HAP-1 (cell line): ENCODE data around the gene TKT.

Source experiments
- DNase-seq, 2 experiments: peaks; one replicate each; pipeline ENCODE4 v3.0.0-alpha.2; 2016 to 2020; ENCODE audit warnings: low spot score in 2 of 2
- H3K27me3 ChIP-seq: fragments of 250-450 bp; sonication (Bioruptor Pico); 2 replicates; pipeline ENCODE4 v1.5.1; 2020; ENCODE audit warnings: low read depth, mild to moderate bottlenecking, moderate library complexity
- H3K36me3 ChIP-seq: fragments of 250-450 bp; sonication (Bioruptor Pico); replicated peaks from 2 replicates; pipeline ENCODE4 v1.5.1; 2020; ENCODE audit warnings: mild to moderate bottlenecking
- H3K4me1 ChIP-seq: fragments of 250-450 bp; sonication (Bioruptor Pico); 2 replicates; pipeline ENCODE4 v1.5.1; 2020; ENCODE audit warnings: mild to moderate bottlenecking
- H3K4me3 ChIP-seq: fragments of 250-450 bp; sonication (Bioruptor Pico); 2 replicates; pipeline ENCODE4 v1.5.1; 2020; ENCODE audit warnings: mild to moderate bottlenecking, moderate library complexity
- H3K9me3 ChIP-seq: fragments of 250-450 bp; sonication (Bioruptor Pico); 2 replicates; pipeline ENCODE4 v1.5.1; 2020; ENCODE audit warnings: mild to moderate bottlenecking, moderate library complexity
- in situ Hi-C: fragments of 300-500 bp; cut with MboI; formaldehyde crosslinking; loops from 3 replicates; pipeline ENCODE4 v1.14.3; 2020; ENCODE audit warnings: low sequenced_read_pairs, inconsistent platforms, mixed read lengths

The TKT gene

GRCh38 chr3:53198256-53198977 lies 57.4 kb downstream of the TKT start:
- no peak overlapping the region for H3K4me3 ChIP-seq
- no peak for DNase-seq
- H3K27me3 ChIP-seq, result no peaks in the 10 kb centered on the region
- peaks cover 8% of the 10 kb centered on the region for H3K4me1 ChIP-seq
- H3K9me3 ChIP-seq, result no peaks in the 10 kb centered on the region
- in situ Hi-C loops, result no loop called here
- peaks cover 2% of the 10 kb centered on the region; the same call in 1 of the 2 replicates for H3K36me3 ChIP-seq

- peaks cover 8% of the 10 kb centered on the region; the same call in 1 of the 2 replicates for H3K36me3 ChIP-seq
- in situ Hi-C loops, result no loop called here
Measured at GRCh38 chr3:53196575-53197407, 59.0 kb downstream of the TKT start.

GRCh38 chr3:53195602-53196574 lies 59.9 kb downstream of the TKT start:
- in situ Hi-C loops, result no loop called here
- H3K9me3 ChIP-seq, result no peaks in the 10 kb centered on the region
- no peak overlapping the region for H3K4me3 ChIP-seq
- peak; percentile 47 to 76 for DNase-seq
- peaks cover 8% of the 10 kb centered on the region; the same call in 1 of the 2 replicates for H3K36me3 ChIP-seq
- peaks cover 8% of the 10 kb centered on the region for H3K4me1 ChIP-seq
- H3K27me3 ChIP-seq, result no peaks in the 10 kb centered on the region

More at GRCh38 chr3:53196575-53197407, 59.0 kb downstream of the TKT start:
- peak in 1 of 2 experiments; percentile 79 for DNase-seq
- Histone ChIP-seq H3K4me1 (peaks cover 8% of the 10 kb centered on the region), H3K9me3 (no peaks in the 10 kb centered on the region), H3K4me3 (no peak overlapping the region), H3K27me3 (no peaks in the 10 kb centered on the region)

GRCh38 chr3:53195066-53195450 lies 60.8 kb downstream of the TKT start:
- H3K9me3 ChIP-seq, result no peaks in the 10 kb centered on the region
- no peaks in the 10 kb centered on the region for H3K27me3 ChIP-seq
- in situ Hi-C loops, result no loop called here
- DNase-seq, result no peak
- H3K4me3 ChIP-seq, result no peak overlapping the region
- peaks cover 13% of the 10 kb centered on the region for H3K36me3 ChIP-seq
- H3K4me1 ChIP-seq, result peaks cover 8% of the 10 kb centered on the region

- Histone ChIP-seq H3K4me3 (no peak overlapping the region), H3K36me3 (peaks cover 19% of the 10 kb centered on the region), H3K27me3 (no peaks in the 10 kb centered on the region), H3K4me1 (peaks cover 8% of the 10 kb centered on the region), H3K9me3 (no peaks in the 10 kb centered on the region)
- in situ Hi-C loops, result no loop called here
- no peak for DNase-seq
Measured at GRCh38 chr3:53194210-53195065, 61.4 kb downstream of the TKT start.

GRCh38 chr3:53193466-53194209 lies 62.2 kb downstream of the TKT start:
- in situ Hi-C loops, result no loop called here
- DNase-seq, result no peak
- no peak overlapping the region for H3K4me3 ChIP-seq
- no peaks in the 10 kb centered on the region for H3K9me3 ChIP-seq
- H3K36me3 ChIP-seq, result peaks cover 26% of the 10 kb centered on the region
- no peaks in the 10 kb centered on the region for H3K27me3 ChIP-seq
- H3K4me1 ChIP-seq, result peaks cover 8% of the 10 kb centered on the region

GRCh38 chr3:53192608-53193007 lies 63.2 kb downstream of the TKT start:
- DNase-seq, result no peak
- in situ Hi-C loops, result no loop called here

GRCh38 chr3:53191836-53192480 lies 63.9 kb downstream of the TKT start:
- in situ Hi-C loops, result no loop called here
- Histone ChIP-seq H3K4me1 (peaks cover 7% of the 10 kb centered on the region), H3K4me3 (no peak overlapping the region), H3K36me3 (peaks cover 30% of the 10 kb centered on the region), H3K27me3 (no peaks in the 10 kb centered on the region), H3K9me3 (no peaks in the 10 kb centered on the region)
- DNase-seq, result no peak

More at GRCh38 chr3:53192608-53193007, 63.2 kb downstream of the TKT start:
- no peaks in the 10 kb centered on the region for H3K9me3 ChIP-seq
- H3K36me3 ChIP-seq, result peaks cover 30% of the 10 kb centered on the region
- no peaks in the 10 kb centered on the region for H3K27me3 ChIP-seq
- peaks cover 8% of the 10 kb centered on the region for H3K4me1 ChIP-seq
- H3K4me3 ChIP-seq, result no peak overlapping the region

GRCh38 chr3:53190659-53191058 lies 65.2 kb downstream of the TKT start:
- in situ Hi-C loops, result no loop called here
- no peak overlapping the region for H3K4me3 ChIP-seq
- H3K36me3 ChIP-seq, result peaks cover 40% of the 10 kb centered on the region
- H3K4me1 ChIP-seq, result peaks cover 1% of the 10 kb centered on the region; the same call in 1 of the 2 replicates
- no peak for DNase-seq
- no peaks in the 10 kb centered on the region for H3K27me3 ChIP-seq
- no peaks in the 10 kb centered on the region for H3K9me3 ChIP-seq

GRCh38 chr3:53189276-53189675 lies 66.5 kb downstream of the TKT start:
- in situ Hi-C loops, result no loop called here
- peaks cover 40% of the 10 kb centered on the region for H3K36me3 ChIP-seq
- DNase-seq, result no peak
- no peaks in the 10 kb centered on the region for H3K27me3 ChIP-seq
- no peaks in the 10 kb centered on the region for H3K9me3 ChIP-seq
- H3K4me1 ChIP-seq, result no peaks in the 10 kb centered on the region
- no peak overlapping the region for H3K4me3 ChIP-seq

- Histone ChIP-seq H3K36me3 (peaks cover 40% of the 10 kb centered on the region), H3K9me3 (no peaks in the 10 kb centered on the region), H3K4me3 (no peak overlapping the region), H3K4me1 (no peaks in the 10 kb centered on the region), H3K27me3 (no peaks in the 10 kb centered on the region)
- DNase-seq, result no peak
- in situ Hi-C loops, result no loop called here
Measured at GRCh38 chr3:53188720-53189119, 67.1 kb downstream of the TKT start.
